ENCODE measurements around the gene MMEL1.
"Not testable (repeated sequence)": the region's sequence is repeated elsewhere in the genome, so short reads cannot be mapped to it uniquely, and the experiment has no call there.

The MMEL1 gene

DNA sequence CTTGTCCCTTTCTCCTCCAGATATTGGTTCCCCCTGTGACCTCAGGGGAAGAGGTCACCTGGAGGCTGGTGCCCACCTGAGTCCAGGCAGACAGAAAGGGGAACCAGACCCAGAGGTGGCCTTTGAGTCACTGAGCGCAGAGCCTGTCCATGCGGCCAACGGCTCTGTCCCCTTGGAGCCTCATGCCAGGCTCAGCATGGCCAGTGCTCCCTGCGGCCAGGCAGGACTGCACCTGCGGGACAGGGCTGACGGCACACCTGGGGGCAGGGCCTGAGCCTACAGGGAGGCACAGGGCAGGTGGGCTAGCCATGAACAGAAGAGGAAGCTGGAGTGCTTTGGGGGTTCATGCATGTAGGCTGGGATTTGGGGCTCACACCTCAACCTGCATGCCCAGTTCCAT is 74.0 kb downstream of the MMEL1 start:
- no peak for DNase-seq (ENCODE audit: low spot score)
- no peak for FAIRE-seq

DNA sequence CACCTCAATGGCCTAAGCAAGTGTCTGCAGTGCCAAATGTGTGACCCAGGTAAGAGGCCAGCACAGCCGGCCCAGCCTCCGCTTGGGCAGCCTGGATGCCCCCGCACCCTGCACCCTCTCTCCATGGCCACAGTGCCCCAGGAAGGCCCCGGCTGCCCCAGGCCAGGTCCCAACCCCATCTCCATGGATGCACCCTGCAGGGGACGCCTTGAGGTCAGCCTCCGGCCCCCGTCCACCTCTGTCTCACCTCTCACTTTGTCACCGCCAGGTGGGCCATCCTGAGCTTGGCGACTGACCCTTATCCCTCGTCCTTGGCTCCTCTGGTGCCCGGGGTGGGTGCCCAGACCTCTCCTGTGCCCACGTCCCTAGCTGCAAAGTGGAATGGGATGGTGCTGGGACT is 74.4 kb downstream of the MMEL1 start:
- DNase-seq (ENCODE audit: low spot score), result no peak
- FAIRE-seq, result no peak

DNA sequence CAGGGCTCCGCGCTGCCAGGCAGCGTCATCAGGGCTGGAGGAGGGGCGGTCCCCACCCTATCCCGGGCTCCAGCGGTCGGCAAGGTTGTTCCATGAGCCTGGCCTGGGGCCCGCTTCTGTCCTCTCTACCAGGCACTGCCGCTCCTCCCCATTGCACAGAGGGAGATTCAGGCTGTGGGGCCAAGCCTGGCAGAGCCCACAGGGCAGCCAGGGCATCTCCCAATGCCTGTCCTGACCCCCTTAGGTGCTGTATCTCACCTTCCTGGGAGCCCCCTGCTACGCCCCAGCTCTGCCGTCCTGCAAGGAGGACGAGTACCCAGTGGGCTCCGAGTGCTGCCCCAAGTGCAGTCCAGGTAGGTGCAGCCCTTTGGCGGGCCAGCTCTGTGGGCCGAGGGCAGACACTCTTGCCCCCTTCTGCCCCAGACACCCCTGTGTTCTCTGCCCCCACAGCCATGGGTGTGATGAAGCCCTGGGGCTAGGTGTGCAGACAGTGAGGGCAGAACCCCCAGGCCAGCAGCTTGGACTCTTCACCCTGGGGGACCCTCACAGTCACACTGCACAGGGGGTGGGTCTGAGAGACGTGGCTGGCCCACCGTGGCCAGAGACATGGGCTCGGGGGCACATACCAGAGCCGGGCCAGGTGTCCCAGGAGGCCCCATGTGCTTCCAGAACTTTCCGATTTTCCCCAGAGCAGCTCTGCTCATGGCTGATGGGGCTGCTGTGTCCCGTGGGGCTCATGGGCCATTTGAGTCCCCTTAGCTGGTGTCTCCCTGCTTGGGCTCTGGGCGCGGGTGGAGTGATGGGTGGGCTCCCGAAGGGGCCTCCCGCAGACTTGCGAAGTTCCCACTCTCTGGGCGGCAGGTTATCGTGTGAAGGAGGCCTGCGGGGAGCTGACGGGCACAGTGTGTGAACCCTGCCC is 75.1 kb downstream of the MMEL1 start:
- DNase-seq (ENCODE audit: low spot score) (no peak), FAIRE-seq (no peak)

DNA sequence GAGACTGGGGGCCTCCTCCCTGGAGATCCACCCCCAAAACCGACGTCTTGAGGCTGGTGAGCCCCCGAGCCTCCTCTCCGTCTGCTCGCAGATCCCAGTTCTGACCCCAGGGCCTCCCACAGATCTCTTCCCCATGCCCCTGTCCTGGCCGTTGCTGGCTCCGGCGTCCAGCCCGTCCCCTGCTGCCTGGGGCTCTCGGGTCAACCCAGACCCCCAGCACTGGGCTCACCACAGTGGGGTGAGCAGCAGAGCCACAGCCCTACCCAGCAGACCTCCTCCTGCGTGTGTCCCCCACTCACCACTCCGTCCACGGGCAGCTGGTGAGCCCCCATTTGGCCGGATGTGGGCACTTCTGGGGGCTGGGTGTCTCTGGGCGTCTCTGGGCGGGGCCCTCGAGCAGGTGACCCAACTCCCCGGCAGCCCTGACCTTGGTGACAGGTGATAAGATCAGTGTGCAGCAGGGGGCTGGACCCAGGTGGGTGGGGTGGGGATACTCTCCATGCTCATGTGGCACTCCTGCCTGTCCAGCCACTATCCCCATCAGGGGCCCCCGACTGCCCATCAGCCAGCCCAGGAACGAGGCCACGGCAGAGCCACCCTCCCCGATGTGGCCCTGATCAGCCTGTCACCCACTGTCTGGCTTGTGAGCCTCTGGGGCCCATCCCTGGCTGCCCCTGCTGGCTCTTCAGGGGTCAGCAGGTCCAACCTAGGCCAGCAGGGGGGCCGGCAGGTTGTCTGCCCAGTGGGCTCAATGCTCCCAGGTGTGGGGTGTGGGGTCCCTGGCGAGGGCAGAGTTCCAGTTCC is 75.9 kb downstream of the MMEL1 start:
- DNase-seq (ENCODE audit: low spot score), result no peak

DNA sequence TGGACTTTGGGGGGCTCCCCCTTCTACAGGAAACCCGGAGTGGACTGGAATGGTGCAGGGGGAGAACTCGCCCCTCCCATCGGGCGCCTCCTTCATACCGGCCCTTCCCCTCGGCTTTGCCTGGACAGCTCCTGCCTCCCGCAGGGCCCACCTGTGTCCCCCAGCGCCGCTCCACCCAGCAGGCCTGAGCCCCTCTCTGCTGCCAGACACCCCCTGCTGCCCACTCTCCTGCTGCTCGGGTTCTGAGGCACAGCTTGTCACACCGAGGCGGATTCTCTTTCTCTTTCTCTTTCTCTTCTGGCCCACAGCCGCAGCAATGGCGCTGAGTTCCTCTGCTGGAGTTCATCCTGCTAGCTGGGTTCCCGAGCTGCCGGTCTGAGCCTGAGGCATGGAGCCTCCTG is 76.5 kb downstream of the MMEL1 start, which contains the start of gene TNFRSF14:
TNFRSF14 (plus strand) TSS at position 95 of the 401 bp plus-strand sequence; CDS start at position 389, 294 bp downstream.
- DNase-seq (ENCODE audit: low spot score) (peak; percentile 12), FAIRE-seq (no peak)

More for the DNA sequence above, 75.9 kb downstream of the MMEL1 start:
- FAIRE-seq, result no peak

DNA sequence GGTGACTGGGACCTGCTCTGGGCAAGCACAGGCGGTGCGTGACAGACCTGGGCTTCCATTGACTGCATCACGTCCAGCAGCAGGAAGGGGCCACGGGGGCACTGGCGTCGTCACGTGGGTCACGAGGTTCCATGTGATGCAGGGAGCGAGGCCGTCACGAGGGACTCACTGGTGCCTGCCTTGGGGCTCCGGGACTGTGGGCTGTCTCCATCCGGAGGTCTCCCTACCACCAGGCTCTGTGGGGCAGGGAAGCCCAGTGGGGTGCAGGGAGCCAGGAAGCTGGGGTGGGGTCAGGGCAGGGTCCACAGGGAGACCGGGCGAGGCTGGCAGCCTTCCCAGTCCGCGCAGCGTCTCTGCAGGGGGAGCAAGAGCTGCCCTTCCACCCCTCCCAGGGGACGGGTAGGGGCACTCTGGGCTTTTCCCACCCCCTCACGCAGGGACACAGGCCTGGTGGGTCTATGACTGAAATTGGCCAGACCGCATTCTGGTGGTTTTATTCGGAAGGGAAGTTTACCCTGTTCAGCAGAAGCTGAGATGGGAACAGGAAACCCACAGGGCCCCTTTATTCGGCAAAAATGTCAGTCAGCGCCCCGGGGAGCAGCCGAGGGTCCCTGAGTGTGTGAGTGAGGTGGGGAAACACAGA is 77.1 kb downstream of the MMEL1 start:
- no peak for FAIRE-seq
- DNase-seq (ENCODE audit: low spot score), result no peak

DNA sequence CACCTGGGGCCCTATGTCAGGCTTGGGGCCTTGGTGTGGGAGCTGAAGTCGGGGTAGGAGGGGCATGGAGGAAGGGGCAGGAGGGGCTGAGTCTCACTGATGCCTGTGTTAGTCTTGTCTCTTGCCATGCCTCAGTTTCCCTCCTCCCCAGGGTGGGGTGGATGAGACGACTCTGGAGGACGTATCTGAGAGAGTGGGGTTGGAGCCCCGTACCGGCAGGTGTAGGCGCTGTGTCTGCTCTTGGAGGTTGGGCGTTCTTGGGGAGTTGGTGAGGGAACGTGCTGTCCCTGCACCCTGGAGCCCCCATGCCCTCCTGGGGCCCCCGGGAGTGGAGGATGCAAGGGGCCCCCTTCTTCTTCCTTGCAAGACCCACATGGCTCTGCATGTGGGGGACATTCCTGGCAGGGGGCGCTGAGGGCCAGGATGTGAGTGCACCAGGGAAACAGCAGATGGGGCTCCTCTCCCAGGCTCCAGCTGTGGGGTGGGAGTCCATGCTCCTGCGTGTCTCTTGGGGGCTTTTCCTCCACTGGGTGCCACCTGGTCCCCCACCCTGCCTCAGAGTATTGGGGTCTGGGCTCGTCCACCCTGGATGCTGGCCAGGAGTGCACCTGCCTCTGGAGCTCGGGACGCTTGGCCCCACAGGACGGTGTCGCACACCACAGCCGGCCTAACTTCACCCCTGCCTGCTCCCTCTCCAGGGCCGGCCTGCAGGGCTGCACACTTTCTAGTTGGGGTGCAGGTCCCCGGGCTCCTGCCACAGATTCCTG is 78.0 kb downstream of the MMEL1 start:
- no peak for DNase-seq (ENCODE audit: low spot score)

DNA sequence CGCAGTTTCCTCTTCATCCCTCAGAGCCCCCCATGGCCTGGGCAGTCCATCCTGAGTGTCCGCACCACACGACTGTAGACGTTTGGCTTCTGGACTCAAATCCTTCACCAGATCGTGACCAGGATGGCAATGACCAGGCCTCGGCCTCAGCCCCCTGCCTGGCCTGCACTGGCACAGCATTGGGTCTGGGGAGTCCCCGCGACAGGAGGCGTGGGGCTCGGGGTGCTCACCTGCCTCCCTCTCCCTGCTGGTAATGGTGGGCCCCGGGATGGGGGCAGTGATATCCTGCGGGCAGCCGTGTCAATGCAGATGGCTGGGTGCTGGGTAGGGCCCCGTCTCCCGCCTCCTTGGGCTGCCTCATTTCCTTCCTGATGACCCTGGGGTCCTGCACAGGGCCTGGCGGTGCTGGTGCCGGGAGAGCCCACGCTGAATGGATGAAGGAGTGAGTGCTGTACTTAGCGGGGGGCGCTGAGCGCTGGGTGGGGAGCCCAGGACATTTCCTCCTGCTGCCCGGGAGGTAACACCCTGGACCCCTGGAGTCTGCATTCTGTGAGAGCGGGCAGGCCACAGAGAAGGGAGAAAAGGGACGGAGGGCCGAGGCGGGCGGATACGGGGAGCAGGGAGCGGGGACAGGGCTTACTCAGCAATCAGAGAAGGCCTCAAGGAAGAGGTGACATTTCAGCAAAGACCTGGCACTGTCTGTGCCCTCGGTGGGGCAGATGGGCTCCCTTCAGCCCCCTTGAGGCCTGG is 78.8 kb downstream of the MMEL1 start:
- DNase-seq (ENCODE audit: low spot score), result no peak
- FAIRE-seq, result no peak

More for the DNA sequence above, 78.0 kb downstream of the MMEL1 start:
- no peak for FAIRE-seq

DNA sequence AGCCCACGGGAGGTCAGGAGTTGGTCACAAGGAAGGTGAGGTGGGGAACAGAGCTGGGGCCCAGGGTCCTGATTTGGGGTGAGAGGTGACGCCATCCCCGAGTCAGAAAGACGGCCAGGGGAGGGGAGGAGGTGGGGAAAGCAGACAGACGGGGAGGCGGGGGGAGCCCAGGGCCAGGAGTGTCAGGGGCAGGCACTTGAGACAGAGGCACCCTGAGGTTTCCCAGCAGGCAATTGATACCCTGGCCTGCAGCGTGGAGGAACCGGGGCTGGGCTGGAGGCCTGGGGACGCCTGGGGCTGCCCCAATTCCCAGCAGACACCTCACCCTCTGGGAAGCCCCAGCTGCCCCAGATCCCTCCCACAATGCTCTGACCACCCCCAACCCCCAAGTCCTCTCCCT is 79.7 kb downstream of the MMEL1 start:
- not testable (repeated sequence) for DNase-seq (ENCODE audit: low spot score); FAIRE-seq

DNA sequence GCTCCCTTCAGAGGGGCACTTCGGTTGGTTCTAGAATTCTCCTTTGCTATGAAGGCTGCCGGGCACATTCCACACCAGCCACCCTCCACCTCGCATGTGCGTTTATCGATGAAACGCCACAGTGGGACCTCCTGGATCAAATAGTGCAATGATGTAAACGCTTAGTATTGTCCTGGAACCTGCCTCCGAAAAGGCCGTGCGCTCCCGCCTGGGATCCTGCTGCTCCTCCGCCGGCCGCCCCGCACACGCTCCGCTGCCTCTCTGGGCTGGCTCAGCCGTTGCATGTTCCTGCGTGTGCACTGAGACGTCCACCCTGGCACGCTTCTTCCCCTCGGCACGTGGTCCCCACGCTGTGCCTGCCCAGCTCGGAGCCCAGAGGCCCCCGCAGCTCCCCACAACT is 80.6 kb downstream of the MMEL1 start:
- FAIRE-seq (no peak), DNase-seq (ENCODE audit: low spot score) (no peak)

DNA sequence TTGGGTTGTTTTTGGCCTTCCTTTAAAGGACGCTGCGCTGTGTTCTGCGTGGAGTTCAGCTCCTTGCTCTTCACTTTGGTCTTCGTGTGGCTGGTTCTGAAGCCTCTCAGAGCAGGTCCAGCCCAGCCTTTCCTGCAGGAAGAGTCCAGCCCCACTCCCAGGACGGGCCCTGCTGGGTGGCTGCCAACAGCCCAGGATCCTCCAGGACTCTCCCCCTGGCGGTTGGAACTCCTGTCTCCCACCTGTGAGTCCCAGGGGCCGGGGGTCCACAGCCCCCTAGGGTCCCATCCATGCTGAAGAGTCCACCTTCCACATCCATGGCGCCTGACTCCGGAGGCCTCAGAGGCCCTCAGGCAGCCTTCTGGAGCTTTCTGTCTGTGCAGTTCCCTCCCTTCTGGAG is 81.3 kb downstream of the MMEL1 start:
- FAIRE-seq; DNase-seq (ENCODE audit: low spot score): not testable (repeated sequence)

DNA sequence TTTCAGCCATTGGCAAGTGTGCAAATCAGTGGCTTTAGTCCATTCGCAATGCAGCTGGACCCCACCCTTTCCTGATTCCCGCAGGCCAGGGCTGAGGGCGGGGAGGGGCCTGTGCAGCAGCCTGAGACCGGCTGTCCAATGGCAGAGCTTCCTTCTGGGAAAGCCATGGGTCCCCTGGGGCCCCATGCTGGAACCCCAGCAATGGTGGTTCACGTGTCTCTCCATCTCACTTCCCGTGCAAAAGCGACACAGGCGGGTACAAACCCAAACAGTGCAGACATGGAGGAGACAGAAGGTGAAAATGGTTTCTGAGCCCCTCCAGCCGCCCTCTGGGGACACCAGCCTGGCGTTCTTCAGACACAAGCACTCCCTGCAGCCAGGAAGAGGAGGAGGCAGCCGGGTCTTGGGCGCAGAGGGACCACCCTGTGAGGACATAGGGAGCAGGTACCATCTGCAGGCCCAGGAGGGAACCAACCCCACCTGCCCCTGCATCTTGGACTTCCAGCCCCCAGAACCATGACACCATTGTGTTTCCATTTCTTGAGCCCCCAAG is 82.4 kb downstream of the MMEL1 start:
- not testable (repeated sequence) for DNase-seq (ENCODE audit: low spot score); FAIRE-seq

DNA sequence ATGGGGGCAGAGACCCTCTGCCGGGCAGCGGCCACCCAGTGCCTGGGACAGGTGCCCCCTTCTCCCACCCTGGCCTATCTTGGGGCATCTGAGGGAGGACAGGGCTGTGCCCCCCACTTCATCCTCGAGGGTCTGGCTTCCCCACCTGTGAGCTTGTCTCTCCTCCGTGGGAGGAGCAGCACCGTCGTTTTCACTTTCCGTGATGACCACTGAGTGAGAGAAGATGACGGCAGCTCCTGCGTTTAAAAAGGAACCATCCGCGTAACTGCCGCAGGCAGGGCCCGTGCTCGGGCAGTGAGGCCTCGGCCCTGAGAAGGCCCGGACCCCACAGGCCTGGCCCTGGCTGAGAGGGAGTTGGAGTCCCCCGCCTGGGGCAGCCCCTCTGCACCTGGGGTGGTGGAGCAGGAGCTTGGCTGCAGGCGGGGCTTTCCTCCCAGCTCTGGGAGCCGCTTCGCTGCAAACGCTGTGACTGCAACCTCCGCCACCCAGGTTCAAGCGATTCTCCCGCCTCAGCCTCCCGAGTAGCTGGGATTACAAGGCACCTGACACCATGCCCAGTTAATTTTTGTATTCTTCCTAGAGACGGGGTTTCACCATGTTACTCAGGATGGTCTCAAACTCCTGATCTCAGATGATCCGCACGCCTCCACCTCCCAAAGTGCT is 83.3 kb downstream of the MMEL1 start:
- DNase-seq (ENCODE audit: low spot score); FAIRE-seq: not testable (repeated sequence)

DNA sequence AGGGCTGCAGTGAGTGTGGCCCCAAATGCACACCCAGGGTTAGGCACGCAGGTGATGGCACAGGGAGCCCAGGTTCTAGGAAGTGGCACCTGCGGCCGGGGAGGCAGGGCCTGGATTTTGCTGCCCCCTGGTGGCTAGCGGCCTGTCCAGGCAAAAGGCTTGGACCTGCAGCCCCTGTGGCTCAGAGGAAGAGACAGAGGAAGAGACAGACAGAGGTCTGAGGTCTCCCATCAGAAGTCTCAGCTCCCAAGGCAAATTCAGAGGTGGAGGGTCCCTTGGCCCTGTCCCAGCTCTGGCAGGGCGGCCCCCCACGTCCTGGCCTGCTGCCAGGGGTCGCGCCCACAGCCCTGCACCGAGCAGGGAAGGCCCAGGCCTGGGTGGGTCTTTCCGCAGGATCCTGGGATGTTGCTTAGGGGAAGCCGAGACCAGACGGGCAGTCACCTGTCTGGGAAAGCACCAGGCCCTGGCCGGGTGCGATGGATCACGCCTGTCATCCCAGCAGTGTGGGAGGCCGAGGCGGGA is 84.7 kb downstream of the MMEL1 start:
- no peak for FAIRE-seq
- DNase-seq (ENCODE audit: low spot score), result peak; percentile 44

DNA sequence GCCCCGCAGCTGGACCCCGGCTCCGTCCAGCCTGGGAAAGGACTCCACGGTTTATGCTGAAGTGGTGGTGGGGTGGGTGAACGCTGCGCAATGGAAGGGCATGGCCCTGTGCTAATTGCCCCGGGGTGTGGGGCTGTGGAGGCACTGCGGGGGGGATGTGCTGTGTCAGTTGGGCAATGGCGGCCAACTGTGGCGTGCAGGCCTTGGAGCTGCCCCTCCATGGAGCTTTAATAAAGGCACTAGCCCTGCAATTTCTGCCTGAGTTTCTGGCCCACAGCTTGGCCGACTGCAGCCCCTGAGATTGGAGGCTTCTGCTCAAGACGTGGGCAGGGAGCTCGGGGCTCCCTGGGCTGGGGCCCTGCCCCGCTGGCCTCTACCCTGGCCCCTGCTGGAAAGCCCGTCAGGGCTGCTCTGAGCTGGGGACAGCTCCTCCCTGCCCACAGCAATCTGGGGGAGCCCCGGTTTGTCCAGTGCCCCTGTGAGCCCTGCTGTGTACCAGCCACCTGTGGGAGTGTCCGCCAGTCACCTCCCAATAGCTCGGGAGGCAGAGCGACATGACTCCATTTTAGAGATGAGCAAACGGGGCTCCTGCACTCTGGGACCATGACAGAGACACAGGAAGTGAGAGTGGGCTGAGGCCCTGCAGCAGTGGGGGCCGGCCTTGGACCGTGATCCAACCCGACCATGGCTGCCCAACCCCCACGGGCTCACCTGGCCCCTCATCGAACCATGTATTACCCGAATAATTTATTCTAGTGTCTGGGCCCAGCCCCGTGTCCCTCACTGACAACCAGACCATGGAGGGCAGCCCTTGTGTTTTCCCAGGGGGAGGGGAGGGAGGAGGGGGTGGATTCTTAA is 85.4 kb downstream of the MMEL1 start:
- FAIRE-seq, result no peak
- no peak for DNase-seq (ENCODE audit: low spot score)

DNA sequence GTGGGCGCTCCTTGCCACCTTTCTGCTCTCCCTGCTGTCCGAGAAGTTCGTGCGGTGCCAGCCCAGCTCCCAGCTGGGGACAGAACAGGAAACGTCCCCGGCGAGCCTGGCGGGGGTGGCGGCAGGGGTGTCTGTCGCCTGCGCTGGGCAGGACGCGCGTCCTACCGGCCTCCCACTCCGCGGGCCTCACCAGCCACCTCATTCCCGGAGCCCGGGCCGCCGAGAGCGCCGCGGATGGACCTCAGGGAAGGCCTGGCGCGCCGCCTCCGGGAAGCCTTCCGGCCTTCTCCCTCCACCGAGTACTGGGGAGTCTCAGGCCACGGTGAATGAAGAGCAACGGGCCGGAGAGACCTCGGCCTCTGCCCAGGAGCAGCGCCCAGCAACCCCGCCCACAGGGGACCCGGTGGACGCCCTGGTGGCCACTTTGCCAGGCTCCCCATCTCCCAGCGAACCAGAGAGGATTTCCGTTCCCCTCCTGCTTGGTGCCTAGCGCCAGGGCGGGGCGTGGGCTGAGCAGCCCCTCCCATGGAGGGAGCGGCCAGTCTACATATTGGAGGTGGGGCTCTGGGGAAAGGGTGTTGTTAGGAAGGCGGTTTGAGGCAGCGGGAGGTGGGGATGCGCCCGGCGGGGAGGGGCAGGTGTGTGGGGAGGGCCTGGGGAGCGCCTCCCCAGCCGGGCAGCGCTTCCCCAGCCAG is 86.2 kb downstream of the MMEL1 start:
- DNase-seq (ENCODE audit: low spot score) (peak; percentile 40), FAIRE-seq (no peak)

DNA sequence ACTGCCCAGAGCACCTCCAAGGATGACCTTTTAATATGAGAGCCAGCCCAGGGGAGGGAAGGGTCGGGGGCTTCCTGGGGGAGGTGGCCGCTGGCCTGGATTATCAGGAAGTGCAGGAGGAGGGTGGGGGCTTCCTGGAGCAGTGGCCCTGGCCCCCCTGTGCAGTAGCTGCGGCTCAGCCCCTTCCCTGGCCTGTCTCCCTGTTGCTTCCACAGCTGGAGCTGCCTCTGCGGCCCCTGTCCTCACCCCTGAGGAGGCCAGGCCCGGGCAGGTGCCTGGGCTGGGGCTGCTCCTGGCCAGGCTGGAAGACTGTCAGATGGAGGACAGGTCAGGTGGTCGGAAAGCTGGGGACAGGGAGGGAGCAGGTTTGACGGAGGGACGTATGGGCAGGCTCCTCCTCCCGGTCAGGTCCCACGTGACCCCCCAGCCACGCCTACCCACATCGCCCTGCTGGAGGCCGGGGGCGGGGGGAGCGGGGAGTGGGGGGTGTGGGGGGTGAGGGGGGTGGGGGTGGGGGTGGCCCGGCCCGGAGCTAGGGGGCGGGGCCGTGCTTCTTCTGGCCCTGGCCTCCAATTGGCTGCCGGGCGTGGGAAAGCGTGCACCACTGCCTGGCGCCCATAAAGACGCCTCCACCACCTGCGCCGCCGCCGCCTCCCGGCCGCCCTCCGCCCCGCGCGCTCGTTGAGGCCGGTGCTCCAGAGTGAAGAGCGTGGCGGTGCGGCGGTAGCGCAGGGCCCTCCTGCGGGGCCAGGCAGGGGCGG is 86.9 kb downstream of the MMEL1 start:
- DNase-seq (ENCODE audit: low spot score), result peak; percentile 54
- no peak for FAIRE-seq
